Activated CD4-positive, alpha-beta T cell treated with anti-CD3 and anti-CD28 coated beads, Interleukin-2, amount 50 U/mL, for 24 hours (primary cell): Measurements from ENCODE around the gene FOXM1.

ENCODE experiments used
- DNase-seq, 2 donors: peaks; one replicate each; pipeline ENCODE4 v3.0.0-alpha.2; 2020; ENCODE audit warnings: low read depth in 1 of 2, low spot score in 1 of 2

Gene FOXM1

GRCh38 chr12:2877047-2877952 is at the start of gene FOXM1, which contains the start of gene RHNO1:
TSS of gene FOXM1 (minus strand) at chr12:2877174. CDS start at chr12:2874478, 2,696 bp downstream.
TSS of gene RHNO1 (plus strand) at chr12:2877223. CDS start at chr12:2885367, 8,144 bp downstream.
- peak; percentile 73 to 81 for DNase-seq

DNA sequence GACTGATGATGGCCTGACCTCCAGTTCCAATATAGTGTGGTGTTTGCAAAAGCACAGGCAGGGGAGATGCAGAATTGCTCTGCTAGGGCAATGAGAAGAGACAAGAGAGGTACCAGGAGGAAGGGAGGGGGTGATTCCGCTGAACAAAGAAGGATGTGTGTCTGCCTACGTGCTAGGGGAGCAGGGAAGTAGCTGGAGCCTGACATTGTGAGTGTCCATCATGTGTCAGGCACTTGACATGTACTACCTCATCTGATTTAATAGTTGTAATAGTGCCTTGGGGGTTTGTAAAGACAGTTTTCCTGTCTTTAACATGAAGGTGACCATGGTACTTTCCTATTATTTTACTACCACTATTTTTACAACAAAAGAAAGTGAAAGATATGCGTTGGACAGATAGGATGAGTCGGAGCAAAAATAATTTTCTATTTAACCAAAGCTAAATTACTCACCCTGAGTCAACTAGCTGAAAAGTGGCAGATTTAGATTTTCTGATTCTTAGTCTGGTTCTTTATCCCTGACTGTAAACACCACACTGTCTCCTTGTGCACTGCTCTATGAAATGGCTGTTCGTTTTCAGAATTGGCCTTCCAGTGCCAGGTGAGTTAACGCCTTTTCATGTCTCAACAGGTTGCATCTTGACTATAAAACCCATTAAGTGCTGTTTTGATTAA is 48.5 kb upstream of the FOXM1 start:
- no peak for DNase-seq

- no peak for DNase-seq
Measured at GRCh38 chr12:2924019-2924418, 47.0 kb upstream of the FOXM1 start.

DNA sequence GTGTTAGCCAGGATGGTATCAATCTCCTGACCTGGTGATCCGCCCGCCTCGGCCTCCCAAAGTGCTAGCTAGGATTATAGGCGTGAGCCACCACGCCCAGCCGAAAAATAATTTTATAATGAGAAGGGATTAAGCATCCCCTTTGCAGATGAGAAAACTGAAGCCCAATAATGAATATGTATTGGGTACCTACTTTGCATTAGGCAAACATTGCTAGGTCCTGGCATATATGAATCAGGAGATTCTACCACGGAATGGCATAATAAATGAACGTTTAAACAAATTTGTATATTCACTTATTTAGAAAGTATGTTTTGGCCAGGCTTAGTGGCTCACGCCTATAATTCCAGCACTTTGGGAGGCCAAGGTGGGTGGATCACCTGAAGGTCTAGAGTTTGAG is 46.1 kb upstream of the FOXM1 start:
- no peak for DNase-seq

DNA sequence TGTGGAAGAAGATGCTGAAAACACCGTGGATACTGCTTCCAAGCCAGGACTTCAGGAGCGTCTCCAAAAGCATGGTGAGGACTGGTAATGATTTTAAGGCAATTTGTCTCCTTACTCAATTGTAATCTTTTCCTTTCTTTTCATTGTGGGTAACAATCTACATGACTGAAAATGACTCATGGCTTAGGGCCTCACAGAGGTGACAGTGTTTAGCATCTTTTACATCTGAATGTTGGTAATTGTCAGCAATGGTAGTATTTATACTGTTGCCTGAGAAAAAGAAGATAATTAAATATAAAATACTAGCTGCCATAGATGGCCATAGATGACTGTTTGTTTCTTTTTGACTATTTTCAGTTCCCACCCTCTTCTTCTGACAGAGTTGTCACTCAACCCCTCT is 45.4 kb upstream of the FOXM1 start:
- DNase-seq: no peak

- no peak for DNase-seq
Measured at GRCh38 chr12:2919249-2919648, 42.3 kb upstream of the FOXM1 start.

- DNase-seq: no peak
Measured at GRCh38 chr12:2912216-2912575, 35.2 kb upstream of the FOXM1 start.

DNA sequence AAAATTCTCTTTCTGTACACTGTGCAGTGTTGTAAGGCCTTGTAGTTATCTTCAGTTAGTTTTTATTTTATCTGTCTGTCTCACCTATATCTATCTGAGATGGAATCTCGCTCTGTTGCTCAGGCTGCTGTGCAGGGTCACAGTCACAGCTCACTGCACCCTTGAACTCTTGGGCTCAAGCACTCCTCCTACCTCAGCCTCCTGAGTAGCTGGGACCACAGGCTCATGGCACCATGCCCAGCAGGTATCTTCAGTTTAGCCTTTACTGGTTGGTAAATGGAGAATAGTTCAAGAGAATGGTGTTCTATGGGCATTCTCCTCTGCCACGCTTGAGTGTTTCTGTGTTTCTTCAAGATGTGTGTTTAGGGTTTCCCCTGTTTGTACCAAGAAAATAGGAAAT is 27.3 kb upstream of the FOXM1 start:
- no peak for DNase-seq

DNA sequence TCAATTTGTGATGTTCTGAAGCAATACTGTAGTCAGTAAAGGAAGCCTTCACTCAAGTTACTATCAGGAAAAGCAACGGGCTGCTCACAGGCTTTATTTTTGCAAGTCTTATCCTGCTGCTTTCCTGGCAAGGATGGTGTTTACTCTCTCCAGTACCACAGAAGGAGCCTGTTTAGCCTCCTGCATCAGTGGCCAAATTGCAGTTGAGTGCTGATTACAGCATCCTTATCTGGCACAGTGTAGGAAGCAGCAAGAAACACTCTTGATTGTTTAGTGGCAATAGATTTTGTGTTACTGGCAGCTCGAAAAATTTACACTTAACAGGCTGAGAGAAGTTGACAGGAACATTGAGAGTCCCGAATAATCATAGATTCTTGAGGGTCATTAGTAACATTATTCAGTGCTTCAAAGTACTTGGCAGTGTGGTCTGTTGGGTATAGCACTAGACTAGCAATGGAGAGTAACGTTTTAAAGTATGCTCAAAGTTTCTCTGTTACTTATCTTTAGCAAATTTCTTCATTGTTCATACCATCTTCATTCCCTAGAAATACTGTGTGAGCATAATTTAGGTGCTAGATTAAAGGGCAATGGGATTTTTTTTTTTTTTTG is 25.4 kb upstream of the FOXM1 start:
- no peak for DNase-seq

- DNase-seq: no peak
Measured at GRCh38 chr12:2900642-2901041, 23.7 kb upstream of the FOXM1 start.

- DNase-seq: no peak
Measured at GRCh38 chr12:2897418-2897817, 20.4 kb upstream of the FOXM1 start.

GRCh38 chr12:2895511-2895910 is 18.5 kb upstream of the FOXM1 start:
- no peak for DNase-seq

DNA sequence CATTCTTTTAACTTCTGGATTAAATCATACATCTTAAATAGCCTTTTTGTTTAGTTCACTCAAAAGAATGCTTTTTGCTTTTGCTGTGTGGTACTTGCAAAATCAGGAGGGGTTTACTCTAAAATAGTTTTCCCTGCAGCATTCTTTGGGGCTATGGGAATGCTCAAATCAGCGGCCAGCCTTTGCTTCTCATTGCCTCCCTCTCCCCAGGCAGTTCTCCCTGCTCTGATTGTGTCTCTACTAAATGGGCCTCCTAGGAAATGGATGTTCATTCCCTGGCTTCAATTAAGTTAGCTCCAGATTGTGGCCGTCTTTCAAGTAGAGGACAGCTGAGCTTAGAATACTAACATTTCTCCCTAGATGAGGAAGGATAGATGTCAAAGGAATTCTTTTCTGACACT is 18.1 kb upstream of the FOXM1 start:
- DNase-seq: no peak

- no peak for DNase-seq
Measured at GRCh38 chr12:2893007-2893406, 16.0 kb upstream of the FOXM1 start.

DNA sequence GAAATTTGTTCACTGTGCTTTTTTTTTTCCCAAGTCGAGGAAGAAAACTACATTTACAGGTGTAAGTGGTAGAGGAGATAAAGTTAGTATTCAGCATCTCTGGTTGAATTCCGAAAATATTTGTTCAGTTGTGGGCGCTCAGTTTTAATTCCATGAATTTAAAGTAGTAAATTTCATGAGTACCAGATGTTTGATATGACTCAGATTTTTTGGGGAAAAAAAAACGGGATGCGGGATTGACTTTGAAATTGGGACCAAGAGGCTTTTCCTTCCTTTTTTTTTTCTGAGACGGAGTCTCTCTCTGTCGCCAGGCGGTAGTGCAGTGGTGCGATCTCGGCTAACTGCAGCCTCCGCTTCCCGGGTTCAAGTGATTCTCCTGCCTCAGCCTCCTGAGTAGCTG is 15.3 kb upstream of the FOXM1 start:
- DNase-seq: no peak

DNA sequence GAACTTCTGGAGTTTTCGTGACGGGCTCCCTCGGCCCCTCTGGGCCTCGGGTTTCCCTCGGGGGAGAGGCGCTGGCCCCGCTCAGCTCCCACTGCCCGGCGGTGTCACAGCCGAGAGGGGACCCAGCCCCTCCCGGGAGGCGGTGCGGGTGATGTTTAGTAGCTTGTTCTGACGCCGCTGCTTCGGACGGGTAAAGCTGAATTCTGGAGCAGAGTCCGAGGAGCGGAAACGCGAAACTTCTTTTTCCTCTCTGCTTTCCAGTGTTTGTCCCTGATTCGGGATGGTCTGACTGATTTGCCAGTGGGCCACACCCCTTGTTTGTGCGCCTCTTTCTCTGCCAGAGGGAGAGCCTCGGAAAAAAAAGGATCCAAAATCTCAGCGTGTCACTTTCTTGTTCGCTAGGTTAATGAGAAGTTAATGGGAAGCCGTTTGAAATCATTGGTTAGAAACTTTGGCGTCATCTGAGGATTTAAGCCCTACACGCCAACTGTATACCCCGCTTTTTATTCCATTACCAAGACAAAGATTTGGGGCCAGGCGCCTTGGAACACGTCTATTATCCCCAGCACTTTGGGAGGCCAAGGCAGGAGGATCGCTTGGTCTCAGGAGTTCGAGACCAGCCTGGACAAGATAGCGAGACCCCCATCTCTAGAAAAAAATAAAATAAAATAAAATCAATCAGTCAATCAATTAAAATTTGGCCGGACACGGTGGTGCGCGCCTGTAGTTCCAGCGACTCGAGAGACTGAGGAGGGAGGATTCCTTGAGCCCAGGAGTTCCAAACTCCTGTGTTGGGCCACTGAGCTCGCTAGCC is 14.5 kb upstream of the FOXM1 start:
- no peak for DNase-seq

GRCh38 chr12:2890388-2891239 is 13.6 kb upstream of the FOXM1 start, which contains the start of gene TULP3:
TSS of gene TULP3 (plus strand) at chr12:2890891. CDS start at chr12:2890948, 57 bp downstream.
- DNase-seq: peak; percentile 96 to 98

DNA sequence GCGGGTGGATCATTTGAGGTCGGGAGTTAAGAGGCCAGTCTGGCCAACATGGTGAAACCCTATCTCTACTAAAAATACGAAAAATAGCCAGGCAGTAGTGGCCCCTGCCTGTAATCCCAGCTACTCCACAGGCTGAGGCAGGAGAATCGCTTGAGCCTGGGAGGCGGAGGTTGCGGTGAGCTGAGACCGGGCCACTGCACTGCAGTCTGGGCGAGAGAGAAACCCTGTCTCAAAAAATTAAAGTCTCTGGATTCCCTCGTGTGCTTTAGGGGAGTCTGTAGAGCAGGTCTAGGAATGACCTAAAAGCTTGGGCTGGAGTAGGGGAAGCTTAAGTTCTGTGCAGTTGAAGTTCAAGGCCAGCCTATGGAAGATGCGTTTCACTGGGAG is 13.0 kb upstream of the FOXM1 start:
- DNase-seq: no peak

DNA sequence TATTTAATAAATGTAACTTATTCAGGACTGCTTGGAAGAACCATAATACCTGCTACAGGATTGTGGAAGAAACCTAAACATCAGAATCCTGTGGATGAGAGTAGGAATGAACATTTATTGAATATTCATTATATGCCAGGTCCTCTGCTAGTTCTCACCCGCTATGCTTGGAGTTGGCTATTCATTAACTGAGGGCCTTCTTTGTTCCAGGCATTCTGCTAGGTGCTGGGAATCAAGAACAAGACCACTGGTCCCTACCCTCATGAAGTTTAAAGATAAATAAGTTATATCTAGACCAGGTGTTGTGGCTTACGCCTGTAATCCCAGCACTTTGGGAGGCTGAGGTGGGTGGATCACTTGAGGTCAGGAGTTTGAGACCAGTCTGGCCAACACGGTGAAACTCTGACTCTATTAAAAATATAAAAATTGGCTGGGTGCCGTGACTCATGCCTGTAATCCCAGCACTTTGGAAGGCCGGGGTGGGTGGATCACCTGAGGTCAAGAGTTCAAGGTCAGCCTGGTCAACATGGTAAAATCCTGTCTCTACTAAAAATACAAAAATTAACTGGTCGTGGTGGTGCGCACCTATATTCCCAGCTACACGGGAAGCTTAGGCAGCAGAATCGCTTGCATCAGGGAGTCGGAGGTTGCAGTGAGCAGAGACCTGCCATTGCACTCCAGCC is 9.9 kb upstream of the FOXM1 start:
- DNase-seq: no peak

DNA sequence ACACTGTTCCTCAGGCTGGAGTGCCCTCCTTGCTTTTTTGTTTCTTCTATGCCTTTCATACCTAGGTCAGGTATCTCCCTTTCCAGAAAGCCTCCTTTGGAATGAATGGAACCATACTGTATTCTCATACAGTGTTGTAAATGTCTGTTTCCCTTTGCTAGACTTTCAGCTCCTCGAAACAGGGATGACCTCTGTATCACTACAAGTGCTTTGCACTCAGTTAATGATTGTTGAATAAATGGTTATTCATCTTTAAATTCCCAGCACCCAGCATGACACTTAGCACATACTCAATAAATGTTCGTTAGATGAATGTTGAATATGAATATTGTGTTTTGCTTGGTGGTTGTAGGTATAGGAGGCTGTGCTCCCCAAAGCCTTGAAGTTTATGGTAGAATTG is 7.8 kb upstream of the FOXM1 start:
- DNase-seq: no peak
